C4-2B (cell line): ENCODE results near the gene GAST.

Experiments used
- H3K27ac ChIP-seq: fragments of 450-650 bp; 2 replicates; pipeline ENCODE4 v1.5.1; 2017
- CTCF ChIP-seq: fragments of 450-650 bp; conservative IDR thresholded peaks from 2 replicates; pipeline ENCODE4 v1.5.1; 2017; ENCODE audit warnings: mild to moderate bottlenecking
- ZFX ChIP-seq: fragments of 450-650 bp; IDR thresholded peaks from 2 replicates; pipeline ENCODE4 v1.6.1; 2017

Gene GAST

GRCh38 chr17:41736983-41737679, 25.0 kb downstream of the GAST start:
- no peak for TF ChIP-seq ZFX
- no peak for TF ChIP-seq CTCF
- H3K27ac ChIP-seq: no peak overlapping the region

- H3K27ac ChIP-seq: no peak overlapping the region
These were observed 25.5 kb downstream of the GAST start for GRCh38 chr17:41737680-41738023.

GRCh38 chr17:41738077-41738800, 26.1 kb downstream of the GAST start:
- peak overlapping the region; percentile 62 for H3K27ac ChIP-seq
- TF ChIP-seq CTCF (peak; percentile 98), ZFX (no peak)

More at GRCh38 chr17:41737680-41738023, 25.5 kb downstream of the GAST start:
- no peak for TF ChIP-seq CTCF

- H3K27ac ChIP-seq: peak overlapping the region; percentile 62
- no peak for TF ChIP-seq ZFX
- TF ChIP-seq CTCF: no peak
These were observed 26.6 kb downstream of the GAST start for GRCh38 chr17:41738801-41739112.

- H3K27ac ChIP-seq: no peak overlapping the region
- TF ChIP-seq ZFX (no peak), CTCF (no peak)
These were observed 27.7 kb downstream of the GAST start for GRCh38 chr17:41739661-41740352.

- H3K27ac ChIP-seq: no peak overlapping the region
- TF ChIP-seq CTCF (no peak), ZFX (no peak)
These were observed 28.4 kb downstream of the GAST start for GRCh38 chr17:41740506-41740905.

- no peak overlapping the region for H3K27ac ChIP-seq
- TF ChIP-seq ZFX: no peak
- TF ChIP-seq CTCF: no peak
These were observed 29.6 kb downstream of the GAST start for GRCh38 chr17:41741709-41742108.
